DMS79 treated with DMSO at 0.1 percent for 48 hours (cell line): Measurements from ENCODE around the gene NHP2.

ENCODE experiments used
- DNase-seq: peaks from one replicate; lab custom pipeline; 2025; lab: John Stamatoyannopoulos, UW

Gene NHP2

GRCh38 chr5:178114325-178115135 is 39.2 kb downstream of the NHP2 start:
- DNase-seq = no peak

DNA sequence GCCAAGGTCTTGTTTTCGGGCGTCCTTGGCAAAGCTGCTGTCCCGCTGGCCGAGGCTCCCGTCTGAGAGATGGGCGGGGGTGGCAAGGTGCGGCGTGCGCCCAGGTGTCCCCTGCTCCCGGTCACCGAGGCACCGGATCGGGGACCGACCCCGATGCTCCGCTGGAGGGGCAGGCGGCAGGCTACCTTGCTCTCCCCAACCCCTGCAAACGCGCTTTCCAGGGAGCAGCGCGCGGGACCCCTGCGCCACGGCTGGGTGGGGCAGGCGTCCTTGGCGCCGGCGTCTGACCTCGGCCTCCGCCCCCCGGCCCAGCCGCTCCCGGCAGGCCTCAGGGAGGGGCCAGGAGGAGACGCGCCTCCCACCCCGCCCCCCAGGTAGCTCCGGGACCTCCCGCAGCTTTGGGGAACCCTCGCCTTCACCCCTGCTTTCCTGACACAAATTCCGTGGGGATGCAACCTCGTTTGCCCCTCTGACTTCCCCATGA is 39.8 kb downstream of the NHP2 start:
- no peak for DNase-seq

DNA sequence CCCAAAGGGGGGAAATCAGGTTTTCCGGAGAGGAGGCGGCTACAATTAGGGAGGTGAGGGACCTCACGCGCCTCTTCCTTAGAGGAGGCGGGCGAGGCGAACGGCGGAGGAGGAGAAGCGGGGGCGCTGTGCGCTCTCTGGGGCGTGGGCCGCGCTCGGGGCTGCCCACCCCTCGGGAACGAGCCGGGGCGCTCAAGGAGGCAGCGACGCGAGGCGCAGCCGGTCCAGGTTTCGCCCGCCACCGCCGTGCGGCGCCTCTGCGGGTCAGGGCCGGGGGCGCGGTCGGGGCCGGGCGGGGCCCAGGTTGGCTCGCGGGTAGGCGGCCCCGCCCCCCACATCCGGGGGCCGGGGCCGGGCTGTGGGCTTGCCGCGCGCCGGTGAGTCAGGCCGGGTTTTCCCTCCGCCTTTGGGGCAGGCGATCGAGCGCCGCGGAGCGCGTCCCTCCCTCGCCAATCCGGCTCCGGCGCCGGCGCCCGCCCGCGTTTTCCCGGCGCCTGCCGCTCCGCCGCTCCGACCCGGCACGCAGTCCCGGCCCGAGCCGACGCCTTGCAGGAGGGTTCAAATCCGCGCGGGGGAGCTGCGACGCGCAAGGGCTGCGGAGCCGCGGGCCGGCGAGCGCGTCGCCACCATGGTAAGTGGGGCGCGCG is 40.4 kb downstream of the NHP2 start, which contains the start of gene N4BP3:
N4BP3 (plus strand) TSS at position 392 of the 647 bp plus-strand sequence. CDS start 6,052 bp downstream, outside the sequence.
- peak; percentile 14 for DNase-seq

DNA sequence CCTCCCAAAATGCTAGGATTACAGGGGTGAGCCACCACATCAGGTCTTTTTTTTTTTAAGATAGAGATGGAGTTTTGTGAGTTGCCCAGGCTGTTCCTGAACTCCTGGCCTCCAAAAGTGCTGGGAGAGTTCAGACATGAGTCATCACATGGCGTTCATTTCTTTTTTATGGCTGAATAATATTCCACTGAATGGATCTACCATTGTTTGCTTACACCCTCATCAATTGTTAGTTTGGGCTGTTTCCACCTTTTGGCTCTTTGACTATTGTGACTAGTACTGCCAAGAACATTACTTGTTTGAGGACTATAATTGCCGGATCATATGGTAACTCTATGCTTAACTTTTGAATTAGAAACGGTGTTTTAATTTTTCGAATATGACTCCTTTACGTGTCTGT is 41.1 kb downstream of the NHP2 start:
- DNase-seq = no peak

GRCh38 chr5:178111925-178112324 is 41.8 kb downstream of the NHP2 start:
- no peak for DNase-seq

- no peak for DNase-seq
These were observed 43.2 kb downstream of the NHP2 start for GRCh38 chr5:178110511-178110910.

DNA sequence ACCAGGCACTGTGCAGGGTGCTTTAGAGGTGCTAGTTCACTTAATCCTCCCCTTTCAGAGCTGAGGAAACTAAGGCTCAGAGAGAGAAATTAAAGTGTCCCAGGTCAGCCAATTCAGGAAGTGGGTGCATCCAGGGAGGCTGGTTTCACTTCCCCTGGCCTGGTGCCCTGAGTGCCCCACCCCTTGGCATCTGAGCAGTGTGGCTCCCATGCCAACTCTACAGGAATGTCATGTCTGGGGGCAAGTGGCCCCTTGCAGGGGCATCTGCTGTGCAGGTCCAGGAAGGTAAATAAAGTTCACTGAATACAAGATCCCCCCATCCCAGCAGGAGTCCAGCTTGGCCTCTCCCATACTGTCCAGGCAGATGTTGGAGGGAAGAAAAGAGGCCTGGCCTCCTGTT is 44.7 kb downstream of the NHP2 start:
- DNase-seq = no peak

DNA sequence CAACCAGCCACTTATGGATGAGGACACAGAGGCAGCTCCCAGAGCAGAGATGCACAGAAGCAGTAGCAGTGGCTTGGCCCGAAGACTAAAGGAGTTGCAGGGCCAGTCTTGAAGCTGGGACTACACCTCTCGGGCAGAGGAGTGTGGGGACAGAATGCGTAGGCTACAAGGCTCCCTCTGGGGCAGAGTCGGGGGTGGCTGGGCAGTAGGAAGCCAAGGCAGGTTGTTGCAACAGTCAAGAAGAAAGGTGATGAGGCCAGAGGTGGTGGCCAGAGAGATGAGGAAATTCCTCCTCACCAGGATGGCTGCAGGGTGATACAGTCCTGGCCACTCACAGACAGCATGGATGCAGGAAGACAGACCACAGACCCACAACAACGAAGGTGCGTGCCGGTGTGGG is 45.2 kb downstream of the NHP2 start:
- DNase-seq = no peak

DNA sequence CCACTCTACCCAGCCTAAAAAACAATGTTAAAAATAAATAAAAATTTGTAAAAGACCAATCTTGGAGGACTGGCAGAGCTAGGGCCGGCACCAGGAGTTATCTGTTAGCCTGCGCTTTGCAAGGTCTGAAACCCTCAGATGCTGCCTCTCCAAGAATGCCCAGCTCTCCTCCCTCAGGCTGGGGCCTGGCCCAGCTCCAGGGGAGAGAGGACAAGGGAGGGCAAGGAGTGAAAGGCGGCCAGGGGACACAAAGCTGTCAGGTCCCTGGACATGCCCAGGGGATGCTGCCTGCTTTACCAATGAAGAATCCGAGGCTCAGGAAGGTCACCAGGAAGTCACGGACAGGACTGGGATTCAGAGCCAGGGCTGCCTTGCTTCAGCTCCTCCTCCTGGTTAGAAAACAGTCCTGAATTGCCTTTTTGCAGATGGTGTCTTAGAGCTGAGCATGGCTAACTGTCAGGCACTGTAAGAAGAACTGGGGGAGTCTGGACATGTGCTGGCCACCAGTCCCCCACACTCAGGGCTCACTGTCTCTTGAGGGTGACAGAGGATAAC is 45.9 kb downstream of the NHP2 start:
- no peak for DNase-seq

DNA sequence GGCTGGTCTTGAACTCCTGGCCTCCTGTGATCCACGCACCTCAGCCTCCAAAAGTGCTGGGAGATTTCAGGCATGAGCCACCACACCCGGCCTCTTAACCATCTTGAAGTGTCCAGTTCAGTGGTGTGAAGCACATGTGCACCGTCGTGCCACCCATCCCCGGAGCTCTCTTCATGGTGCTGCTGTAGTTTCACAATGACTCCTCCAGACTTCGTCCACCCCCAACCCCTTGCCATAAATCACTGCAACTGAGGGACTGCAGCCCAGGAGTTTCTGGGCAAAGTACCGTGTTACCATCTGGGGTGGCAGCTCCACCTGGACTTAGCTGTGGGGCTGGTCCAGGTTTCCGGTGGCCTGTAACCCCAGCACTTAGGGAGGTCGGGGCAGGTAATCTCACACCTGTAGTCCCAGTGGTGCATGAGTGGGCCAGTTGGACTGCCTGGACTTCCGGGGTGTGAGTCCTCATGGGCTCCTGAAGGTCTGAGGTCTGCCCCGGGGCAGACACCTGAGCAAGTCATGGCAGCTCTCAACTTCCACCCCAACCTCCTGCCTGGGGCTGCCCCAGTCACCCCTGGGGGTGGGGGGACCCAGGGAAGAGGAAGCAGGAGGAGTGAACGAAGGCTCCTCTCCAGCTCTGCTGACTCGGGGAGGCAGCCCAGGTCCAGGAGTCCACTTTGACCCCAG is 47.0 kb downstream of the NHP2 start:
- DNase-seq = no peak

GRCh38 chr5:178106086-178106485 is 47.6 kb downstream of the NHP2 start:
- DNase-seq = no peak

DNA sequence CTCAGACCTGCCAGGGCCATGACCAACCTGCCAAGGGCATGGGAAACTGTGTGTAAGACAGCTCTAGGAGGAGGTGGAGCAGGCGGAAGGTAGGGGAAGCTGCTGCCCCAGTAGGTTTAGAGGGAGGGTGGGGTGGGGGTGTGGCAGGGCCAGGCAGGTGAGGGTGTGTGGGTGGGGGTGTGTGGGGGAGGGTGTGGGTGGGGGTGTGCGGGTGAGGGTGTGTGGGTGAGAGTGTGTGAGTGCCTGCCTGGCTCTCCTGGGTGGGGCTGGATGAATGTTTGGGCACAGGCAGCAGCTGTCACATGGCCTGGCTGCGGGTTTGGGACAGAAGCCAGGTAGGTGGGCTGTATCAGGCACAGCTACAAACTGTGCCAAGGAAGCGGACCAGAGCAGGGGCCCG is 49.2 kb downstream of the NHP2 start:
- DNase-seq = peak; percentile 21

- no peak for DNase-seq
These were observed 50.1 kb downstream of the NHP2 start for GRCh38 chr5:178103612-178104011.
